IMR-90 (cell line): ENCODE measurements around the gene RAD51AP2. TPM values are rescaled to one million over a fixed set of nuclear protein-coding genes. Genes with fewer than 3 reads are reported as not detected.

ENCODE experiments used
- ATAC-seq: fragments of 200-7000 bp; cut with Tn5 transposase; 2 replicates; pipeline ENCODE4 v1.9.1; 2020; ENCODE audit warnings: low read depth, mild to moderate bottlenecking, moderate library complexity
- BruUV-seq: library from RNA; stranded (reverse); fragments of 400-500 nt; replicated peaks from 2 replicates; lab custom pipeline; 2021; lab: Mats Ljungman, UMichigan
- CTCF ChIA-PET: fragments of 300-600 bp; formaldehyde crosslinking; extraction: SDS; loops from one replicate; lab custom pipeline; 2021; ENCODE audit warnings: antibody characterized with exemption; lab: Yijun Ruan, JAX
- POLR2A ChIA-PET: fragments of 300-600 bp; sonication (Branson Sonifier 250); formaldehyde crosslinking; loops from one replicate; lab custom pipeline; 2022; ENCODE audit warnings: antibody characterized with exemption; ENCODE audit not compliant: unreplicated experiment; lab: Charles Lee
- DNase-seq: peaks from one replicate; pipeline ENCODE4 v3.0.0; 2013
- H2AFZ ChIP-seq: replicated peaks from 2 replicates; pipeline ENCODE3; 2013; ENCODE audit warnings: low read length, mild to moderate bottlenecking; ENCODE audit not compliant: poor library complexity
- H2AK5ac ChIP-seq: 2 replicates; pipeline ENCODE4 v1.6.1; 2013; ENCODE audit warnings: low read depth, low read length, inconsistent platforms
- H2AK9ac ChIP-seq: replicated peaks from 2 replicates; pipeline ENCODE3; 2013; ENCODE audit warnings: mild to moderate bottlenecking, low read depth, low read length, moderate library complexity; ENCODE audit not compliant: poor library complexity
- H2BK120ac ChIP-seq: 2 replicates; pipeline ENCODE4 v1.6.1; 2013; ENCODE audit warnings: low read depth, low read length, inconsistent platforms
- H2BK15ac ChIP-seq: 3 replicates; pipeline ENCODE4 v1.6.1; 2013; ENCODE audit warnings: low read depth, low read length, inconsistent platforms
- H2BK20ac ChIP-seq: 2 replicates; pipeline ENCODE4 v1.6.1; 2013; ENCODE audit warnings: low read depth, mild to moderate bottlenecking, inconsistent platforms, low read length, moderate library complexity
- H2BK5ac ChIP-seq: 2 replicates; pipeline ENCODE4 v1.6.1; 2013; ENCODE audit warnings: mild to moderate bottlenecking, low read depth, low read length, inconsistent platforms; ENCODE audit not compliant: poor library complexity, severe bottlenecking
- H3K14ac ChIP-seq: replicated peaks from 2 replicates; pipeline ENCODE4 v1.6.1; 2013; ENCODE audit warnings: low read depth, low read length, inconsistent platforms
- H3K18ac ChIP-seq: 2 replicates; pipeline ENCODE4 v1.6.1; 2013; ENCODE audit warnings: low read depth, low read length, control low read depth
- H3K23ac ChIP-seq: 2 replicates; pipeline ENCODE4 v1.6.1; 2013; ENCODE audit warnings: low read depth, low read length, inconsistent platforms
- H3K27ac ChIP-seq: 2 replicates; pipeline ENCODE4 v1.5.1; 2013; ENCODE audit warnings: mild to moderate bottlenecking, control low read depth, low read length; ENCODE audit not compliant: insufficient read depth
- H3K27me3 ChIP-seq: 2 replicates; pipeline ENCODE4 v1.6.1; 2013; ENCODE audit warnings: low read length; ENCODE audit not compliant: control insufficient read depth, insufficient read depth
- H3K36me3 ChIP-seq: 2 replicates; pipeline ENCODE4 v1.6.1; 2013; ENCODE audit warnings: low read length, mixed read lengths; ENCODE audit not compliant: control insufficient read depth, insufficient read depth
- H3K4ac ChIP-seq: 2 replicates; pipeline ENCODE4 v1.6.1; 2013; ENCODE audit warnings: low read depth, low read length, inconsistent platforms
- H3K4me1 ChIP-seq: 2 replicates; pipeline ENCODE4 v1.6.1; 2013; ENCODE audit warnings: low read length, mixed read lengths; ENCODE audit not compliant: control insufficient read depth, insufficient read depth
- H3K4me2 ChIP-seq: 2 replicates; pipeline ENCODE4 v1.6.1; 2013; ENCODE audit warnings: low read depth, mild to moderate bottlenecking, control low read depth, low read length, moderate library complexity
- H3K4me3 ChIP-seq: 2 replicates; pipeline ENCODE4 v1.5.1; 2013; ENCODE audit warnings: low read depth, mild to moderate bottlenecking, control low read depth, low read length, moderate library complexity; ENCODE audit not compliant: insufficient read depth
- H3K56ac ChIP-seq: 2 replicates; pipeline ENCODE4 v1.6.1; 2013; ENCODE audit warnings: low read length, inconsistent platforms; ENCODE audit not compliant: insufficient read depth; ENCODE audit errors: extremely low read depth
- H3K79me1 ChIP-seq, 2 experiments: 2 replicates each; pipeline ENCODE4 v1.6.1; 2013; ENCODE audit warnings: low read length in 2 of 2, inconsistent platforms in 1 of 2, low read depth in 1 of 2
- H3K9ac ChIP-seq: 2 replicates; pipeline ENCODE4 v1.6.1; 2013; ENCODE audit warnings: low read depth, low read length, control low read depth
- H3K9me1 ChIP-seq: 2 replicates; pipeline ENCODE4 v1.6.1; 2013; ENCODE audit warnings: low read length, inconsistent platforms; ENCODE audit not compliant: insufficient read depth
- H3K9me3 ChIP-seq: 2 replicates; pipeline ENCODE4 v1.6.1; 2013; ENCODE audit warnings: low read length; ENCODE audit not compliant: control insufficient read depth, insufficient read depth
- H4K20me1 ChIP-seq: 2 replicates; pipeline ENCODE4 v1.6.1; 2013; ENCODE audit warnings: low read length, inconsistent platforms; ENCODE audit not compliant: insufficient read depth
- H4K5ac ChIP-seq: 2 replicates; pipeline ENCODE4 v1.6.1; 2013; ENCODE audit warnings: mild to moderate bottlenecking, low read depth, low read length, control low read depth
- H4K8ac ChIP-seq, 2 experiments: 2 replicates each; pipeline ENCODE4 v1.6.1; 2013; ENCODE audit warnings: low read depth in 2 of 2, low read length in 2 of 2, control low read depth in 1 of 2, inconsistent platforms in 1 of 2
- H4K91ac ChIP-seq: 2 replicates; pipeline ENCODE4 v1.6.1; 2013; ENCODE audit warnings: low read depth, low read length, inconsistent platforms; ENCODE audit not compliant: insufficient read depth
- FOS ChIP-seq: fragments of 150-350 bp; IDR thresholded peaks from 2 replicates; pipeline ENCODE4 v1.6.1; 2016; ENCODE audit warnings: low read depth, low read length
- MAFK ChIP-seq: IDR thresholded peaks from 2 replicates; pipeline ENCODE4 v1.6.1; 2012; ENCODE audit warnings: low read depth, low read length, improper control_type of control experiment
- RAD21 ChIP-seq: IDR thresholded peaks from 2 replicates; pipeline ENCODE4 v1.6.1; 2012; ENCODE audit warnings: low read length, improper control_type of control experiment
- WGBS, 2 experiments: methylation state at CpG; one replicate each; pipeline versions ENCODE4 v1.1.5 to v1.1.7; 2013; ENCODE audit warnings: missing lambda C conversion rate in 2 of 2; ENCODE audit not compliant: insufficient read length in 1 of 2; ENCODE audit errors: extremely low coverage in 2 of 2; 5-methylcytosine and 5-hydroxymethylcytosine counted together
- dilution Hi-C: fragments of 300-500 bp; cut with HindIII; formaldehyde crosslinking; loops from one replicate; pipeline ENCODE4 v1.14.3; 2018; ENCODE audit warnings: low sequenced_read_pairs; ENCODE audit not compliant: unreplicated experiment
- in situ Hi-C: fragments of 300-500 bp; cut with MboI; formaldehyde crosslinking; loops from 3 replicates; pipeline ENCODE4 v1.14.3; 2019; ENCODE audit warnings: low sequenced_read_pairs, inconsistent platforms, mixed read lengths
- intact Hi-C: fragments of 100-400 bp; cut with micrococcal nuclease; formaldehyde crosslinking; loops from 2 replicates; pipeline ENCODE4 v1.10.0; 2022
- polyA plus RNA-seq, 3 experiments: library from polyadenylated mRNA; depleted of rRNA; stranded (reverse); fragments of >200 nt; gene quantifications; 2 replicates each; pipeline ENCODE4 v1.2.3, GENCODE V29; 2012; ENCODE audit warnings: low replicate concordance in 1 of 3
- total RNA-seq: library from RNA; depleted of rRNA; stranded (reverse); fragments of >200 nt; gene quantifications from 2 replicates; pipeline ENCODE4 v1.2.3, GENCODE V29; 2012

Gene RAD51AP2
- total and polyA plus RNA-seq, 2 of the 4 experiments (the other 2 are of a cell fraction) = not detected

GRCh38 chr2:17483496-17483895 is 34.7 kb downstream of the RAD51AP2 start:
- no peak overlapping the region for H2BK20ac ChIP-seq
- BruUV-seq = no TSS peak
- H3K36me3 ChIP-seq = no peaks in the 10 kb centered on the region
- no peak overlapping the region for H4K5ac ChIP-seq
- intact Hi-C loops (no loop called here), in situ Hi-C loops (no loop called here), dilution Hi-C loops (no loop called here)
- ATAC-seq (no peak), DNase-seq (no peak)
- H3K79me1 ChIP-seq = no peaks in the 10 kb centered on the region
- H2AK9ac ChIP-seq = no peak overlapping the region
- no peaks in the 10 kb centered on the region for H3K9me3 ChIP-seq
- ChIA-PET CTCF (no interaction called here), POLR2A (no interaction called here)
- H3K23ac ChIP-seq = no peak overlapping the region
- no peak overlapping the region for H3K27ac ChIP-seq
- no peak overlapping the region for H2BK120ac ChIP-seq
- H3K9ac ChIP-seq = no peak overlapping the region
- H3K4ac ChIP-seq = no peak overlapping the region
- H4K20me1 ChIP-seq = no peaks in the 10 kb centered on the region
- no peak overlapping the region for H3K4me2 ChIP-seq
- no peaks in the 10 kb centered on the region for H3K4me1 ChIP-seq
- no CpG with 5 or more reads among the region's 1 CpG for WGBS, 2 experiments
- H4K8ac ChIP-seq = no peak overlapping the region
- H3K27me3 ChIP-seq = no peaks in the 10 kb centered on the region
- no peak overlapping the region for H3K14ac ChIP-seq
- no peak overlapping the region for H2BK15ac ChIP-seq
- H4K91ac ChIP-seq = no peak overlapping the region
- no peak overlapping the region for H2AFZ ChIP-seq
- peak; percentile 60; the same call in 1 of the 2 replicates for TF ChIP-seq MAFK
- TF ChIP-seq RAD21 = no peak
- no peak for TF ChIP-seq FOS
- no peak overlapping the region for H2AK5ac ChIP-seq
- no peak overlapping the region for H3K56ac ChIP-seq
- no peak overlapping the region for H3K18ac ChIP-seq
- no peak overlapping the region for H2BK5ac ChIP-seq
- no peaks in the 10 kb centered on the region for H3K9me1 ChIP-seq
- no peak overlapping the region for H3K4me3 ChIP-seq
